H9 (cell line): ENCODE data around the gene EVI5. TPM values are rescaled to one million over a fixed set of nuclear protein-coding genes. Genes with fewer than 3 reads are reported as not detected.
"Not testable (repeated sequence)": the region's sequence is repeated elsewhere in the genome, so short reads cannot be mapped to it uniquely, and the experiment has no call there.

Experiments
- DNase-seq: peaks from one replicate; pipeline ENCODE4 v3.0.0-alpha.2; 2017
- H2AFZ ChIP-seq: one replicate; pipeline ENCODE4 v1.6.1; 2013; ENCODE audit warnings: mild to moderate bottlenecking, low read length, control low read depth, moderate library complexity
- H2AK5ac ChIP-seq: 2 replicates; pipeline ENCODE4 v1.6.1; 2013; ENCODE audit warnings: low read length, control low read depth, mixed read lengths; ENCODE audit not compliant: insufficient read length
- H2BK120ac ChIP-seq: one replicate; pipeline ENCODE4 v1.6.1; 2013; ENCODE audit warnings: low read depth, mild to moderate bottlenecking, low read length, control low read depth, inconsistent platforms; ENCODE audit not compliant: poor library complexity, severe bottlenecking
- H2BK12ac ChIP-seq: 2 replicates; pipeline ENCODE4 v1.6.1; 2013; ENCODE audit warnings: low read length, control low read depth, mixed read lengths, low read depth; ENCODE audit not compliant: insufficient read length
- H2BK15ac ChIP-seq: 2 replicates; pipeline ENCODE4 v1.6.1; 2013; ENCODE audit warnings: low read depth, low read length, control low read depth
- H2BK20ac ChIP-seq: one replicate; pipeline ENCODE4 v1.6.1; 2013; ENCODE audit warnings: low read depth, mild to moderate bottlenecking, low read length, control low read depth, inconsistent platforms; ENCODE audit not compliant: poor library complexity, severe bottlenecking
- H2BK5ac ChIP-seq: 2 replicates; pipeline ENCODE4 v1.6.1; 2013; ENCODE audit warnings: low read length, control low read depth, mixed read lengths; ENCODE audit not compliant: insufficient read length
- H3K14ac ChIP-seq: 2 replicates; pipeline ENCODE4 v1.6.1; 2013; ENCODE audit warnings: low read length, control low read depth; ENCODE audit not compliant: insufficient read depth
- H3K18ac ChIP-seq: 2 replicates; pipeline ENCODE4 v1.6.1; 2013; ENCODE audit warnings: low read depth, mild to moderate bottlenecking, mixed read lengths, low read length, control low read depth; ENCODE audit not compliant: insufficient read length
- H3K23ac ChIP-seq: 2 replicates; pipeline ENCODE4 v1.6.1; 2013; ENCODE audit warnings: low read length, control low read depth, mixed read lengths, low read depth; ENCODE audit not compliant: insufficient read length
- H3K23me2 ChIP-seq: 2 replicates; pipeline ENCODE4 v1.6.1; 2013; ENCODE audit warnings: low read depth, mild to moderate bottlenecking, mixed read lengths, low read length, control low read depth; ENCODE audit not compliant: insufficient read length, poor library complexity, severe bottlenecking
- H3K27ac ChIP-seq: 2 replicates; pipeline ENCODE4 v1.5.1; 2013; ENCODE audit warnings: low read length, control low read depth, mixed read lengths, low read depth; ENCODE audit not compliant: insufficient read length
- H3K27me3 ChIP-seq: 2 replicates; pipeline ENCODE4 v1.6.1; 2013; ENCODE audit warnings: low read length, control low read depth, inconsistent platforms; ENCODE audit not compliant: insufficient read depth
- H3K4ac ChIP-seq: 2 replicates; pipeline ENCODE4 v1.6.1; 2013; ENCODE audit warnings: low read depth, mild to moderate bottlenecking, control low read depth, inconsistent platforms, low read length, moderate library complexity
- H3K4me1 ChIP-seq: 2 replicates; pipeline ENCODE4 v1.6.1; 2013; ENCODE audit warnings: low read length, control low read depth, inconsistent platforms; ENCODE audit not compliant: insufficient read depth
- H3K4me2 ChIP-seq: 2 replicates; pipeline ENCODE4 v1.6.1; 2013; ENCODE audit warnings: low read length, control low read depth, mixed read lengths; ENCODE audit not compliant: insufficient read length, insufficient read depth
- H3K56ac ChIP-seq: 2 replicates; pipeline ENCODE4 v1.6.1; 2013; ENCODE audit warnings: low read depth, mild to moderate bottlenecking, mixed read lengths, low read length, control low read depth; ENCODE audit not compliant: insufficient read length
- H3K79me1 ChIP-seq: 2 replicates; pipeline ENCODE4 v1.6.1; 2013; ENCODE audit warnings: low read depth, mild to moderate bottlenecking, moderate library complexity, low read length, control low read depth, inconsistent platforms; ENCODE audit not compliant: insufficient read depth, poor library complexity, severe bottlenecking
- H3K79me2 ChIP-seq: 2 replicates; pipeline ENCODE4 v1.6.1; 2013; ENCODE audit warnings: low read length, control low read depth, inconsistent platforms; ENCODE audit not compliant: insufficient read depth
- H3K9ac ChIP-seq: 2 replicates; pipeline ENCODE4 v1.6.1; 2013; ENCODE audit warnings: low read length, control low read depth, mixed read lengths; ENCODE audit not compliant: insufficient read length; ENCODE audit errors: extremely low read depth
- H3K9me3 ChIP-seq: one replicate; pipeline ENCODE4 v1.6.1; 2013; ENCODE audit warnings: low read depth, low read length, inconsistent platforms; ENCODE audit not compliant: control insufficient read depth
- H3T11ph ChIP-seq: one replicate; pipeline ENCODE4 v1.6.1; 2013; ENCODE audit warnings: mild to moderate bottlenecking, low read length, control low read depth, inconsistent platforms
- H4K20me1 ChIP-seq: one replicate; pipeline ENCODE4 v1.6.1; 2013; ENCODE audit not compliant: control insufficient read depth, insufficient read length, insufficient read depth
- H4K5ac ChIP-seq: 2 replicates; pipeline ENCODE4 v1.6.1; 2013; ENCODE audit warnings: low read depth, mild to moderate bottlenecking, mixed read lengths, low read length, control low read depth; ENCODE audit not compliant: insufficient read length
- H4K8ac ChIP-seq: replicated peaks from 2 replicates; pipeline ENCODE4 v1.6.1; 2013; ENCODE audit warnings: low read length, control low read depth, mixed read lengths, low read depth; ENCODE audit not compliant: insufficient read length
- H4K91ac ChIP-seq: 2 replicates; pipeline ENCODE4 v1.6.1; 2013; ENCODE audit warnings: low read depth, mild to moderate bottlenecking, moderate library complexity, mixed read lengths, low read length, control low read depth; ENCODE audit not compliant: insufficient read length
- H3K27ac Mint-ChIP-seq, 3 experiments: 2 replicates in 2 of 3; 3 replicates in 1 of 3; pipeline ENCODE4 v1.8.0; 2020 to 2021; ENCODE audit warnings: mixed read lengths in 3 of 3, mild to moderate bottlenecking in 1 of 3, moderate library complexity in 1 of 3
- H3K27me3 Mint-ChIP-seq: 2 replicates; pipeline ENCODE4 v1.8.0; 2021; ENCODE audit warnings: low read depth, mild to moderate bottlenecking, moderate library complexity, mixed read lengths
- H3K36me3 Mint-ChIP-seq, 3 experiments: 2 replicates in 2 of 3; 3 replicates in 1 of 3; pipeline ENCODE4 v1.8.0; 2020 to 2021; ENCODE audit warnings: low read depth in 3 of 3, mixed read lengths in 3 of 3; ENCODE audit not compliant: insufficient read depth in 1 of 3
- H3K4me1 Mint-ChIP-seq, 2 experiments: 2 replicates each; pipeline ENCODE4 v1.8.0; 2020; ENCODE audit warnings: mixed read lengths in 2 of 2
- H3K4me3 Mint-ChIP-seq, 2 experiments: 2 replicates in 1 of 2; 3 replicates in 1 of 2; pipeline ENCODE4 v1.8.0; 2020 to 2021; ENCODE audit warnings: mild to moderate bottlenecking in 2 of 2, mixed read lengths in 2 of 2, moderate library complexity in 1 of 2
- H3K9me3 Mint-ChIP-seq, 2 experiments: 2 replicates in 1 of 2; 3 replicates in 1 of 2; pipeline ENCODE4 v1.8.0; 2020; ENCODE audit warnings: mild to moderate bottlenecking in 2 of 2, mixed read lengths in 2 of 2, moderate library complexity in 1 of 2
- CTCF ChIP-seq: fragments of 200-600 bp; sonication (generic); conservative IDR thresholded peaks from 3 replicates; pipeline ENCODE4 v1.8.0; 2021; ENCODE audit warnings: antibody characterized with exemption, mild to moderate bottlenecking
- WGBS: extraction: QIAGEN DNeasy Blood & Tissue Kit; methylation state at CpG from one replicate; pipeline ENCODE4 v1.1.7; 2013; ENCODE audit warnings: missing lambda C conversion rate, low lambda C conversion rate, mixed read lengths; ENCODE audit not compliant: insufficient read length; ENCODE audit errors: extremely low coverage; 5-methylcytosine and 5-hydroxymethylcytosine counted together
- total RNA-seq: library from RNA; stranded (reverse); gene quantifications from 2 replicates; pipeline ENCODE4 v1.2.1, GENCODE V29; 2021

Gene EVI5
- total RNA-seq, 1 experiment from 2014 or later, result 9.7 TPM

DNA sequence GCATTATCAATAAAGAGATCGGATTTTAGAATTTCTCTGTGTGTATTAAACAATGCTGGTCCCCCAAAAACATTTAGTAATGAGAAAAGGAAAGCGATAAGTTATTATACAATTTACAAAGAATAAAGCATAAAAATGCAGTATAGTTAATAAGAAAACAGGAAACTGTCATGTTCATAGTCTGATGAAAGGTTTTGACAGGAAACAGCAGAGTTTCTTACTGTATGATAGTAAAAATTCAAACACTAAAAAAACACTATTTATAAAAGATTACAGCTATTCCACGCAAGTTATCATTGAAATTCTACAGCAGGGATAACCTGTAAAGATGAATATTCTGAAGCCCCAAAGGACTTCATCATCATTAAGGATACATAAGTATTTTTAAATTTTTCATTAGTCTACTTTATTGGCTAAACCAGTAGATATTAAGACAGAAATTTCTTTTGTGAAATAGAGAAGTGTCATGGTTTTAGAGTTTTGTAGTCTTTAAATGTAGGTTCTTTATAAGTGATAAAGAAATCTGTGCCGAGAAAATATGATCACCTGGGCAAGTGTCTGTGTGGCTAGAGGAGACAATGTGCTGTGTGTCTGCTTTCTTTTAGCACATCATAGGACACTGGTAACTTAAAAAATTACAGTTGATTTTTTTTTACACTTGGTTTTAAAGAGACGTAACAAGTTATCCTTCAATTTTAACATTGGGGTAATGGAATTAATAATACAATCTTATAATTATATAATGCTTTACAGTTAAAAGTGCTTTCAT lies 248.5 kb downstream of the EVI5 start:
- no peak overlapping the region for H3K14ac ChIP-seq
- H3K9me3 Mint-ChIP-seq, result no peaks in the 10 kb centered on the region; a peak in 1 of 5 replicates
- no peak overlapping the region for H2BK5ac ChIP-seq
- no peak overlapping the region for H4K5ac ChIP-seq
- no peak overlapping the region for H2BK20ac ChIP-seq
- no peaks in the 10 kb centered on the region for H3K79me1 ChIP-seq
- no peak overlapping the region for H3K23ac ChIP-seq
- H3K27ac Mint-ChIP-seq, result no peak overlapping the region
- H3K27me3 Mint-ChIP-seq, result no peaks in the 10 kb centered on the region
- H3K9ac ChIP-seq, result no peak overlapping the region
- no peak for TF ChIP-seq CTCF
- no peak overlapping the region for H3K27ac ChIP-seq
- no peaks in the 10 kb centered on the region for H3K23me2 ChIP-seq
- peaks cover 4% of the 10 kb centered on the region in 2 experiments; a peak in 1 of 4 replicates for H3K4me1 Mint-ChIP-seq
- H4K8ac ChIP-seq, result no peak overlapping the region
- H3K4ac ChIP-seq, result no peak overlapping the region
- no peak overlapping the region for H3K4me2 ChIP-seq
- no peaks in the 10 kb centered on the region for H3K36me3 Mint-ChIP-seq
- no peak overlapping the region for H2BK15ac ChIP-seq
- H3K9me3 ChIP-seq, result no peaks in the 10 kb centered on the region
- no peaks in the 10 kb centered on the region for H3K4me1 ChIP-seq
- no peaks in the 10 kb centered on the region for H3K27me3 ChIP-seq
- DNase-seq, result no peak
- H3K79me2 ChIP-seq, result no peaks in the 10 kb centered on the region
- no peak overlapping the region for H2BK120ac ChIP-seq
- H3T11ph ChIP-seq, result no peak overlapping the region
- H3K4me3 Mint-ChIP-seq, result no peak overlapping the region
- no peaks in the 10 kb centered on the region for H4K20me1 ChIP-seq
- no peak overlapping the region for H3K56ac ChIP-seq
- H2BK12ac ChIP-seq, result no peak overlapping the region
- H3K18ac ChIP-seq, result no peak overlapping the region
- no peak overlapping the region for H2AK5ac ChIP-seq
- H2AFZ ChIP-seq, result no peak overlapping the region
- no peak overlapping the region for H4K91ac ChIP-seq
- no CpG with 5 or more reads among the region's 5 CpGs for WGBS

DNA sequence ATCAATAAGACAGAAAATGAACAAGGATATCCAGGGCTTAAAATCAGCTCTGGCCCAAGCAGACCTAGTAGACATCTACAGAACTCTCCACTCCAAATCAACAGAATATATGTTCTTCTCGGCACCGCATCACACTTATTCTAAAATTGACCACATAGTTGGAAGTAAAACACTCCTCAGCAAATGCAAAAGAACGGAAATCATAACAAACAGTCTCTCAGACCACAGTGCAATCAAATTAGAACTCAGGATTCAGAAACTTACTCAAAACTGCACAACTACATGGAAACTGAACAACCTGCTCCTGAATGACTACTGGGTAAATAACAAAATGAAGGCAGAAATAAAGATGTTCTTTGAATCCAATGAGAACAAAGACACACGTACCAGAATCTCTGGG lies 252.5 kb downstream of the EVI5 start:
- not testable (repeated sequence) for H3K79me1 ChIP-seq, H3K9me3 Mint-ChIP-seq, H4K5ac ChIP-seq, H2BK5ac ChIP-seq, H4K20me1 ChIP-seq, H3K27ac Mint-ChIP-seq, H2BK120ac ChIP-seq, H3K18ac ChIP-seq, H2AFZ ChIP-seq, H3K23me2 ChIP-seq, H3K36me3 Mint-ChIP-seq, H2BK20ac ChIP-seq, H3K9ac ChIP-seq, H3K14ac ChIP-seq, H3K4me1 ChIP-seq, H3T11ph ChIP-seq, H3K9me3 ChIP-seq, H3K56ac ChIP-seq, H3K4ac ChIP-seq, H2BK12ac ChIP-seq, H4K8ac ChIP-seq, H3K27me3 Mint-ChIP-seq, H3K27ac ChIP-seq, H3K27me3 ChIP-seq, H3K79me2 ChIP-seq, H3K23ac ChIP-seq, H4K91ac ChIP-seq, H3K4me2 ChIP-seq, H2AK5ac ChIP-seq, DNase-seq, H3K4me1 Mint-ChIP-seq, H2BK15ac ChIP-seq, H3K4me3 Mint-ChIP-seq
- WGBS, result no CpG with 5 or more reads among the region's 4 CpGs
